ENCODE results near the gene G6PC1. TPM values are rescaled to one million over a fixed set of nuclear protein-coding genes. Genes with fewer than 3 reads are reported as not detected.
"Not testable (repeated sequence)": the region's sequence is repeated elsewhere in the genome, so short reads cannot be mapped to it uniquely, and the experiment has no call there.

Gene G6PC1
- total RNA-seq, 1 donor from 2014 or later: not detected

DNA sequence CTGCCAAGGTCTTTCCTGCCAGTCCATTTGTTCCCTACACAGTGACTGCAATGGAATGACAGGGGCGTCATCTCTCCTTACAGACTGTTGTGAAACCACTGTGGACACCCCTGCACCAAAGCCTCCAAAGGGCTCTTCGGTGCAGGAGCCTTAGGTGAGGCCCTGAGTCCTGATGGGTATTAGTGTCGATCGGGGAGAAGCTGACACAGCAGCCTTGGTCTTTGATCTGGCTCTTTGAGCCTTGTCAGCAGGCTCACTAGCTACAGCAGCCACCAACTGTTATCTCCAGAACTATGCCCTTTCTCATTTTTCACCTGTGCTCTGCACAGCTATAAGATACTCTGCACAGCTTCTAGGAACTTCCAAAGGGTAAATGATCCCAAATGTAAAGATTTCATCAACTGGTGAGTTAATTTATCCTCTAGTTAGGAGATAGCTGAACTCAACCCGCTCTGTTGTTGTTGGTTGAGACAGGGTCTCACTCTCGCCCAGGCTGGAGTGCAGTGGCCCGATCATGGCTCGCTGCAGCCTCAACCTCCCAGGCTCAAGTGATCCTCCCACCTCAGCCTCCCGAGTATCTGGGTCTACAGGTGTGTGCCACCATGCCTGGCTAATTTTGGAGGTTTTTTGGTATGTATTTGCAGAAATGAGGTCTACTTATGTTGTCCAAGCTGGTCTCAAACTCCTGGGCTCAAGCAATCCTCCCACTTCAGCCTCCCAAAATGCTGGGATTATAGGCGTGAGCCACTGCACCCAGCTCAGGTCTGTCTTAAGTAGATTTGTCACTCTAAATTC lies 19.7 kb downstream of the G6PC1 start:
- Mint-ChIP-seq H3K36me3 (ENCODE audit: unreplicated experiment) (no peaks in the 10 kb centered on the region), H3K4me3 (ENCODE audit: unreplicated experiment) (no peak overlapping the region), H3K27me3 (ENCODE audit: unreplicated experiment) (peaks cover 5% of the 10 kb centered on the region), H3K9me3 (ENCODE audit: unreplicated experiment) (no peaks in the 10 kb centered on the region), H3K27ac (ENCODE audit: unreplicated experiment) (no peak overlapping the region), H3K4me1 (ENCODE audit: unreplicated experiment) (peaks cover 23% of the 10 kb centered on the region)
- TF ChIP-seq, protein P1, sequence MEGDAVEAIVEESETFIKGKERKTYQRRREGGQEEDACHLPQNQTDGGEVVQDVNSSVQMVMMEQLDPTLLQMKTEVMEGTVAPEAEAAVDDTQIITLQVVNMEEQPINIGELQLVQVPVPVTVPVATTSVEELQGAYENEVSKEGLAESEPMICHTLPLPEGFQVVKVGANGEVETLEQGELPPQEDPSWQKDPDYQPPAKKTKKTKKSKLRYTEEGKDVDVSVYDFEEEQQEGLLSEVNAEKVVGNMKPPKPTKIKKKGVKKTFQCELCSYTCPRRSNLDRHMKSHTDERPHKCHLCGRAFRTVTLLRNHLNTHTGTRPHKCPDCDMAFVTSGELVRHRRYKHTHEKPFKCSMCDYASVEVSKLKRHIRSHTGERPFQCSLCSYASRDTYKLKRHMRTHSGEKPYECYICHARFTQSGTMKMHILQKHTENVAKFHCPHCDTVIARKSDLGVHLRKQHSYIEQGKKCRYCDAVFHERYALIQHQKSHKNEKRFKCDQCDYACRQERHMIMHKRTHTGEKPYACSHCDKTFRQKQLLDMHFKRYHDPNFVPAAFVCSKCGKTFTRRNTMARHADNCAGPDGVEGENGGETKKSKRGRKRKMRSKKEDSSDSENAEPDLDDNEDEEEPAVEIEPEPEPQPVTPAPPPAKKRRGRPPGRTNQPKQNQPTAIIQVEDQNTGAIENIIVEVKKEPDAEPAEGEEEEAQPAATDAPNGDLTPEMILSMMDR (IDR thresholded peaks at IDR 0.05): no peak
- no peak for DNase-seq (ENCODE audit: extremely low spot score, unreplicated experiment)

DNA sequence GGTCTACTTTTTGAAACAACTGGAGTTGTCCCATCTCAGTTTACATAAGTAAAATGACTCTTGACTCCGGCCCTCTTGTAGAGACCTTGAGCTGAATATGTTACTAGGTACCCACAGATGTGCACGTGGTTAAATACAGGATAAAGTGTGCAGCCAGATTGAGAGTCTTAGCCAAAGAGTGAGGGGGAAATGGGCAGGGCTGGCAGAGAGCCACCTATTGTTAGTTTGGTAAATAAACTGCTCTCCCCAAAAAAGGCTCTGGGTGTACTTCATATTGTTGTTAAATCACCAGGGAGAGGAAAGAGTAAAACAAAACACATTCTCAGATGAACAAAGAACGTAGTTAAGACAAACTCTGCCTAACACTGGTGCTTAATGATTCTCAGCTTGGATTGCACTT lies 20.3 kb downstream of the G6PC1 start:
- no peaks in the 10 kb centered on the region for H3K36me3 Mint-ChIP-seq (ENCODE audit: unreplicated experiment)
- no peaks in the 10 kb centered on the region for H3K9me3 Mint-ChIP-seq (ENCODE audit: unreplicated experiment)
- H3K27me3 Mint-ChIP-seq (ENCODE audit: unreplicated experiment): peaks cover 5% of the 10 kb centered on the region
- H3K27ac Mint-ChIP-seq (ENCODE audit: unreplicated experiment): no peak overlapping the region
- TF ChIP-seq, protein P1 (IDR thresholded peaks at IDR 0.05): no peak
- DNase-seq (ENCODE audit: extremely low spot score, unreplicated experiment): no peak
- no peak overlapping the region for H3K4me3 Mint-ChIP-seq (ENCODE audit: unreplicated experiment)
- peaks cover 23% of the 10 kb centered on the region for H3K4me1 Mint-ChIP-seq (ENCODE audit: unreplicated experiment)

DNA sequence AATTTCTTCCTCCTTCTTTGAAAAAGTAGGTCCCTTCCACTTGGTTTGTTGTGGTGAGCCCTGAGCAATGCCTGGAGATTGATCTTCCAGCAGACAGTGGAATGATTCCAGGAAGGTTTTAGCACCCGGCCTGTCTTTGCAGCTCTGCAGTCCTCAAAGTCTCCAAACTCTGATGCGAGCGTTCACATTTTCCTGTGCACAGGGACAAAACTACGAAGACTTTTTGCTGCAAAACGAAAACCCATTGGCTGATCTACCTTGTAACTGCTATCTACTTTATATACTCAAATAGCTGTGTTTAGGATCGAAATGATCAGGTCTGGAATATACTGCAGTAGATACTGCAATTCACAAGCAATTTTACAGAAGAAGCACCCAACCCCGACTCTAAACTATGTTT lies 21.7 kb downstream of the G6PC1 start:
- TF ChIP-seq, protein P1 (IDR thresholded peaks at IDR 0.05): no peak
- Mint-ChIP-seq H3K27ac (ENCODE audit: unreplicated experiment) (no peak overlapping the region), H3K36me3 (ENCODE audit: unreplicated experiment) (no peaks in the 10 kb centered on the region), H3K27me3 (ENCODE audit: unreplicated experiment) (peaks cover 5% of the 10 kb centered on the region), H3K4me1 (ENCODE audit: unreplicated experiment) (peaks cover 23% of the 10 kb centered on the region), H3K9me3 (ENCODE audit: unreplicated experiment) (no peaks in the 10 kb centered on the region), H3K4me3 (ENCODE audit: unreplicated experiment) (no peak overlapping the region)
- DNase-seq (ENCODE audit: extremely low spot score, unreplicated experiment): no peak

DNA sequence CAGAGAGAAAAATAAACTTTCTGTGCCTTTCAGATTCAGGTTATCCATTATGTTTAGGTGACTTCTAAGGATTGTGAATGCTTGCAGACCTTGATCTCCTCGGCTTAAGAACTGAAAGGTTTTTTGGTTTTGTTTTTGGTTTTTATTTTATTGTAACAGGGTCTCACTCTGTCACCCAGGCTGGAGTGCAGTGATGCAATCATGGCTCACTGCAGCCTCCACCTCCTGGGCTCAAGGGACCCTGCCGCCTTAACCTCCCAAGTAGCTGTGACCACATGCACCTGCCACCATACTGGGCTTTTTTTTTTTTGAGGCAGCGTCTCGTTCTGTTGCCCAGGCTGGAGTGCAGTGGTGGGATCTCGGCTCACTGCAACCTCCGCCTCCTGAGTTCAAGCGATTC lies 22.9 kb downstream of the G6PC1 start:
- H3K4me1 Mint-ChIP-seq (ENCODE audit: unreplicated experiment): peaks cover 23% of the 10 kb centered on the region
- not testable (repeated sequence) for H3K27me3 Mint-ChIP-seq (ENCODE audit: unreplicated experiment); H3K4me3 Mint-ChIP-seq (ENCODE audit: unreplicated experiment); H3K27ac Mint-ChIP-seq (ENCODE audit: unreplicated experiment); DNase-seq (ENCODE audit: extremely low spot score, unreplicated experiment); H3K9me3 Mint-ChIP-seq (ENCODE audit: unreplicated experiment); H3K36me3 Mint-ChIP-seq (ENCODE audit: unreplicated experiment)

DNA sequence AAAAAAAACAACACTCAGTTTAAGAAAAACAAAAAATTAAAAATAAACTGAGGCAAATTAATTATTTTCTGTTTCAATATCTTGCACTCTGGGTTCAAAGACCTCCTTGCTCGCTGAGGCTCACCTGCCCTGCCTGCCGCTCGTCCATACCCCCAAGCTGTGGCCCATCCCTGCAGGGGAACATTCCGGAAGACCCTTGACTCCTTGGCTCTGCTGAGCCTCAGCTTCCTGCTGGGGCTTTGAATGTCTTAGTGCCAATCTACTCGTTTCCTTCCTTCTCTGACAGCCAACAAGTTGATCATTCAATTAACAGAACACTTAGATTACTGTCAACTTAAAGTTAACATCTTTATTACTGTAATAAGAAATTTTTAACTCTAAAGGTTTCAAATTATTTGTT lies 24.3 kb downstream of the G6PC1 start:
- Mint-ChIP-seq H3K4me3 (ENCODE audit: unreplicated experiment) (no peak overlapping the region), H3K27ac (ENCODE audit: unreplicated experiment) (peak overlapping the region; percentile 7), H3K9me3 (ENCODE audit: unreplicated experiment) (no peaks in the 10 kb centered on the region), H3K27me3 (ENCODE audit: unreplicated experiment) (peaks cover 5% of the 10 kb centered on the region), H3K36me3 (ENCODE audit: unreplicated experiment) (no peaks in the 10 kb centered on the region), H3K4me1 (ENCODE audit: unreplicated experiment) (peaks cover 30% of the 10 kb centered on the region)
- TF ChIP-seq, protein P1 (IDR thresholded peaks at IDR 0.05): no peak
- no peak for DNase-seq (ENCODE audit: extremely low spot score, unreplicated experiment)
